Peyer's patch (tissue), 4 donors: ENCODE measurements around the gene PTGER1. TPM values are rescaled to one million over a fixed set of nuclear protein-coding genes. Genes with fewer than 3 reads are reported as not detected.
A peak's percentile ranks its signal among the peaks of the same experiment; 100 is the strongest.
"Not testable (repeated sequence)": the region's sequence is repeated elsewhere in the genome, so short reads cannot be mapped to it uniquely, and the experiment has no call there.

Experiments
- DNase-seq, 3 donors: peaks; one replicate each; pipeline ENCODE4 v3.0.0-alpha.2; 2017 to 2019
- H3K27ac ChIP-seq, 4 donors: fragments of 200-600 bp; sonication (generic); one replicate each; pipeline ENCODE4 v1.5.1; 2016 to 2019
- H3K27me3 ChIP-seq, 2 donors: fragments of 200-600 bp; sonication (generic); one replicate each; pipeline ENCODE4 v1.5.1; 2019
- H3K36me3 ChIP-seq, 3 donors: fragments of 200-600 bp; sonication (generic); one replicate each; pipeline ENCODE4 v1.5.1; 2016 to 2019
- H3K4me1 ChIP-seq, 4 donors: fragments of 200-600 bp; sonication (generic); one replicate each; pipeline ENCODE4 v1.5.1; 2016 to 2019
- H3K4me3 ChIP-seq, 4 donors: fragments of 200-600 bp; sonication (generic); 1 replicate in 3 of 4; 2 replicates in 1 of 4; pipeline ENCODE4 v1.5.1; 2016 to 2019; ENCODE audit warnings: mild to moderate bottlenecking in 1 of 4
- H3K9me3 ChIP-seq, 4 donors: fragments of 200-600 bp; sonication (generic); one replicate each; pipeline ENCODE4 v1.5.1; 2016 to 2019; ENCODE audit warnings: mild to moderate bottlenecking in 1 of 4
- CTCF ChIP-seq, 6 experiments: fragments of 450-650 bp in 4 of 6; fragments of 200-600 bp in 2 of 6; sonication (generic) in 1 of 6; IDR thresholded peaks; one replicate each; pipeline ENCODE4 v1.5.1; 2017 to 2019; ENCODE audit warnings: antibody characterized with exemption in 6 of 6, mild to moderate bottlenecking in 3 of 6, moderate library complexity in 1 of 6
- POLR2A ChIP-seq, 2 donors: fragments of 450-650 bp; IDR thresholded peaks; one replicate each; pipeline ENCODE4 v1.5.1; 2017; ENCODE audit warnings: antibody characterized with exemption in 2 of 2, mild to moderate bottlenecking in 2 of 2, moderate library complexity in 2 of 2
- total RNA-seq, 4 donors: library from RNA; depleted of rRNA; stranded (reverse); fragments of >200 nt; gene quantifications; one replicate each; pipeline ENCODE4 v1.1.0, GENCODE V29; 2016

PTGER1 gene
- total RNA-seq, 4 donors from 2014 or later: not detected

- Histone ChIP-seq H3K27ac (peak overlapping the region in 1 of 4 donors; percentile 25), H3K4me1 (peaks cover 0 to 37% (median 18%) of the 10 kb centered on the region in 4 donors), H3K9me3 (no peaks in the 10 kb centered on the region), H3K4me3 (peak overlapping the region in 2 of 4 donors; percentile 28 to 35), H3K27me3 (peaks cover 0 to 3% of the 10 kb centered on the region in 2 donors), H3K36me3 (peaks cover 0 to 32% (median 0%) of the 10 kb centered on the region in 3 donors)
- no peak for DNase-seq
- TF ChIP-seq CTCF (IDR thresholded peaks at IDR 0.05) (no peak), POLR2A (IDR thresholded peaks at IDR 0.05) (no peak)
Observed at GRCh38 chr19:14471436-14472187, 3.5 kb downstream of the PTGER1 start.

GRCh38 chr19:14470031-14470876 is 4.9 kb downstream of the PTGER1 start:
- Histone ChIP-seq H3K36me3 (peaks cover 0 to 45% (median 0%) of the 10 kb centered on the region in 3 donors), H3K9me3 (no peaks in the 10 kb centered on the region), H3K27ac (no peak overlapping the region), H3K27me3 (peaks cover 0 to 3% of the 10 kb centered on the region in 2 donors), H3K4me3 (no peak overlapping the region), H3K4me1 (peaks cover 0 to 32% (median 16%) of the 10 kb centered on the region in 4 donors)
- no peak for DNase-seq
- TF ChIP-seq CTCF (IDR thresholded peaks at IDR 0.05) (no peak), POLR2A (IDR thresholded peaks at IDR 0.05) (no peak)

- H3K36me3 ChIP-seq: peaks cover 0 to 59% (median 0%) of the 10 kb centered on the region in 3 donors
- TF ChIP-seq POLR2A (IDR thresholded peaks at IDR 0.05) (no peak), CTCF (IDR thresholded peaks at IDR 0.05) (no peak)
Observed at GRCh38 chr19:14467816-14468215, 7.3 kb downstream of the PTGER1 start.

GRCh38 chr19:14467391-14467790 is 7.8 kb downstream of the PTGER1 start:
- no peak for TF ChIP-seq POLR2A (IDR thresholded peaks at IDR 0.05)
- Histone ChIP-seq H3K27ac (no peak overlapping the region), H3K9me3 (no peaks in the 10 kb centered on the region), H3K4me1 (peaks cover 0 to 6% (median 4%) of the 10 kb centered on the region in 4 donors), H3K27me3 (no peaks in the 10 kb centered on the region), H3K4me3 (no peak overlapping the region), H3K36me3 (peaks cover 0 to 61% (median 0%) of the 10 kb centered on the region in 3 donors)
- no peak for DNase-seq

More at GRCh38 chr19:14467816-14468215, 7.3 kb downstream of the PTGER1 start:
- H3K4me1 ChIP-seq: peaks cover 0 to 11% (median 7%) of the 10 kb centered on the region in 4 donors
- H3K9me3 ChIP-seq: no peaks in the 10 kb centered on the region
- no peak overlapping the region for H3K4me3 ChIP-seq
- H3K27me3 ChIP-seq: no peaks in the 10 kb centered on the region
- no peak overlapping the region for H3K27ac ChIP-seq
- DNase-seq: no peak

GRCh38 chr19:14463747-14464146 is 11.4 kb downstream of the PTGER1 start:
- H3K27me3 ChIP-seq: no peaks in the 10 kb centered on the region
- no peak for DNase-seq
- no peaks in the 10 kb centered on the region for H3K9me3 ChIP-seq
- peaks cover 0 to 51% (median 0%) of the 10 kb centered on the region in 3 donors for H3K36me3 ChIP-seq
- H3K4me1 ChIP-seq: no peaks in the 10 kb centered on the region
- no peak for TF ChIP-seq POLR2A (IDR thresholded peaks at IDR 0.05)
- TF ChIP-seq CTCF (IDR thresholded peaks at IDR 0.05): no peak
- no peak overlapping the region for H3K4me3 ChIP-seq
- H3K27ac ChIP-seq: no peak overlapping the region

GRCh38 chr19:14462401-14462800 is 12.8 kb downstream of the PTGER1 start:
- not testable (repeated sequence) for H3K4me1 ChIP-seq, H3K27ac ChIP-seq, DNase-seq, H3K9me3 ChIP-seq, H3K4me3 ChIP-seq, H3K27me3 ChIP-seq
- peaks cover 0 to 40% (median 0%) of the 10 kb centered on the region in 3 donors for H3K36me3 ChIP-seq
